Astrocyte (in vitro differentiated cells and primary cell): ENCODE measurements around the gene DNAJC27. TPM values are rescaled to one million over a fixed set of nuclear protein-coding genes. Genes with fewer than 3 reads are reported as not detected.

Experiments used
- DNase-seq: peaks from one replicate; pipeline ENCODE4 v3.0.0-alpha.2; 2010; ENCODE audit warnings: low read depth
- FAIRE-seq: peaks from 2 replicates; lab custom pipeline; 2011; peaks lifted over from hg19 to GRCh38; lab: Jason Lieb, UNC
- H2AFZ ChIP-seq: 2 replicates; pipeline ENCODE4 v1.6.0; 2012; ENCODE audit warnings: low read depth, low read length, inconsistent platforms
- H3K27ac ChIP-seq: 2 replicates; pipeline ENCODE4 v1.5.1; 2011; ENCODE audit warnings: low read depth, low read length, inconsistent platforms
- H3K27me3 ChIP-seq: 2 replicates; pipeline ENCODE4 v1.6.0; 2011; ENCODE audit warnings: low read length, inconsistent platforms; ENCODE audit not compliant: insufficient read depth
- H3K36me3 ChIP-seq: 2 replicates; pipeline ENCODE4 v1.5.1; 2011; ENCODE audit warnings: low read length, inconsistent platforms; ENCODE audit not compliant: insufficient read depth
- H3K4me1 ChIP-seq: 2 replicates; pipeline ENCODE4 v1.5.1; 2011; ENCODE audit warnings: low read length, inconsistent platforms; ENCODE audit not compliant: insufficient read depth
- H3K4me2 ChIP-seq: 2 replicates; pipeline ENCODE4 v1.6.0; 2012; ENCODE audit warnings: low read length, inconsistent platforms
- H3K4me3 ChIP-seq: 2 replicates; pipeline ENCODE4 v1.5.1; 2011; ENCODE audit warnings: low read depth, mild to moderate bottlenecking, low read length, inconsistent platforms; ENCODE audit not compliant: insufficient read depth
- H3K79me2 ChIP-seq: 2 replicates; pipeline ENCODE4 v1.6.0; 2012; ENCODE audit warnings: mild to moderate bottlenecking, low read length, inconsistent platforms; ENCODE audit not compliant: insufficient read depth
- H3K9ac ChIP-seq: 2 replicates; pipeline ENCODE4 v1.6.0; 2012; ENCODE audit warnings: mild to moderate bottlenecking, low read length, inconsistent platforms
- H3K9me3 ChIP-seq: 2 replicates; pipeline ENCODE4 v1.5.1; 2012; ENCODE audit warnings: low read depth, mild to moderate bottlenecking, low read length, inconsistent platforms; ENCODE audit not compliant: insufficient read depth
- H4K20me1 ChIP-seq: 2 replicates; pipeline ENCODE4 v1.6.0; 2012; ENCODE audit warnings: low read length, inconsistent platforms; ENCODE audit not compliant: insufficient read depth
- H3K27ac Mint-ChIP-seq: one replicate; pipeline ENCODE4 v1.8.0; 2021; ENCODE audit warnings: mild to moderate bottlenecking, mixed read lengths; ENCODE audit not compliant: unreplicated experiment
- H3K27me3 Mint-ChIP-seq: one replicate; pipeline ENCODE4 v1.8.0; 2021; ENCODE audit warnings: low read depth, mixed read lengths; ENCODE audit not compliant: unreplicated experiment
- H3K36me3 Mint-ChIP-seq: one replicate; pipeline ENCODE4 v1.8.0; 2021; ENCODE audit warnings: low read depth, mixed read lengths; ENCODE audit not compliant: unreplicated experiment
- H3K4me1 Mint-ChIP-seq: one replicate; pipeline ENCODE4 v1.8.0; 2021; ENCODE audit warnings: low read depth, mixed read lengths; ENCODE audit not compliant: unreplicated experiment
- H3K4me3 Mint-ChIP-seq: one replicate; pipeline ENCODE4 v1.8.0; 2021; ENCODE audit warnings: mild to moderate bottlenecking, moderate library complexity, mixed read lengths; ENCODE audit not compliant: unreplicated experiment
- H3K9me3 Mint-ChIP-seq: one replicate; pipeline ENCODE4 v1.8.0; 2021; ENCODE audit warnings: mild to moderate bottlenecking, mixed read lengths; ENCODE audit not compliant: unreplicated experiment
- CTCF ChIP-seq: IDR thresholded peaks from 2 replicates; pipeline ENCODE4 v1.5.1; 2011; ENCODE audit warnings: low read depth, mild to moderate bottlenecking, inconsistent platforms, low read length, moderate library complexity; ENCODE audit not compliant: insufficient read depth
- EZH2 ChIP-seq: IDR thresholded peaks from 2 replicates; pipeline ENCODE4 v1.6.1; 2012; ENCODE audit warnings: mild to moderate bottlenecking, low read length, inconsistent platforms; ENCODE audit not compliant: insufficient read depth
- total RNA-seq: library from RNA; stranded (reverse); gene quantifications from 2 replicates; pipeline ENCODE4 v1.2.1, GENCODE V29; 2021

Gene DNAJC27
- total RNA-seq, 1 donor from 2014 or later: 3.5 TPM

GRCh38 chr2:24978661-24979060, 6.9 kb upstream of the DNAJC27 start:
- no peaks in the 10 kb centered on the region for H3K4me1 ChIP-seq
- no peak overlapping the region for H2AFZ ChIP-seq
- no peak for FAIRE-seq
- H3K4me1 Mint-ChIP-seq: no peaks in the 10 kb centered on the region
- H3K27ac Mint-ChIP-seq: no peak overlapping the region
- no peaks in the 10 kb centered on the region for H3K36me3 ChIP-seq
- TF ChIP-seq CTCF: no peak
- no peak for TF ChIP-seq EZH2
- H3K79me2 ChIP-seq: peaks cover 2% of the 10 kb centered on the region
- no peak overlapping the region for H3K4me2 ChIP-seq
- H3K27ac ChIP-seq: no peak overlapping the region
- no peaks in the 10 kb centered on the region for H3K9me3 Mint-ChIP-seq
- no peak overlapping the region for H3K4me3 ChIP-seq
- DNase-seq: no peak
- no peak overlapping the region for H3K4me3 Mint-ChIP-seq
- no peaks in the 10 kb centered on the region for H4K20me1 ChIP-seq
- no peaks in the 10 kb centered on the region for H3K27me3 ChIP-seq
- H3K27me3 Mint-ChIP-seq: peaks cover 1% of the 10 kb centered on the region
- H3K36me3 Mint-ChIP-seq: no peaks in the 10 kb centered on the region
- H3K9ac ChIP-seq: no peak overlapping the region
- H3K9me3 ChIP-seq: no peaks in the 10 kb centered on the region

GRCh38 chr2:24977631-24978030, 5.9 kb upstream of the DNAJC27 start:
- no peak overlapping the region for H3K27ac ChIP-seq
- H3K9ac ChIP-seq: no peak overlapping the region
- H3K4me1 ChIP-seq: no peaks in the 10 kb centered on the region
- no peaks in the 10 kb centered on the region for H3K9me3 ChIP-seq
- Mint-ChIP-seq H3K4me3 (no peak overlapping the region), H3K9me3 (no peaks in the 10 kb centered on the region), H3K4me1 (no peaks in the 10 kb centered on the region), H3K36me3 (no peaks in the 10 kb centered on the region), H3K27ac (no peak overlapping the region), H3K27me3 (peaks cover 1% of the 10 kb centered on the region)
- no peak overlapping the region for H2AFZ ChIP-seq
- DNase-seq: no peak
- peak; percentile 17 for FAIRE-seq
- no peaks in the 10 kb centered on the region for H3K27me3 ChIP-seq
- H3K4me2 ChIP-seq: no peak overlapping the region
- no peak for TF ChIP-seq EZH2
- TF ChIP-seq CTCF: no peak
- no peak overlapping the region for H3K4me3 ChIP-seq
- no peaks in the 10 kb centered on the region for H3K36me3 ChIP-seq
- no peaks in the 10 kb centered on the region for H4K20me1 ChIP-seq
- H3K79me2 ChIP-seq: peaks cover 8% of the 10 kb centered on the region

GRCh38 chr2:24973812-24974211, 2.1 kb upstream of the DNAJC27 start:
- FAIRE-seq: no peak
- Histone ChIP-seq H2AFZ (no peak overlapping the region), H4K20me1 (no peaks in the 10 kb centered on the region), H3K27ac (no peak overlapping the region), H3K27me3 (no peaks in the 10 kb centered on the region), H3K4me2 (no peak overlapping the region), H3K79me2 (peaks cover 26% of the 10 kb centered on the region), H3K9me3 (no peaks in the 10 kb centered on the region), H3K4me1 (no peaks in the 10 kb centered on the region), H3K9ac (peak overlapping the region; percentile 13), H3K4me3 (no peak overlapping the region), H3K36me3 (no peaks in the 10 kb centered on the region)
- H3K27me3 Mint-ChIP-seq: no peaks in the 10 kb centered on the region
- no peaks in the 10 kb centered on the region for H3K9me3 Mint-ChIP-seq
- no peaks in the 10 kb centered on the region for H3K4me1 Mint-ChIP-seq
- no peaks in the 10 kb centered on the region for H3K36me3 Mint-ChIP-seq
- no peak overlapping the region for H3K4me3 Mint-ChIP-seq
- no peak for DNase-seq
- TF ChIP-seq EZH2: no peak
- no peak for TF ChIP-seq CTCF
- no peak overlapping the region for H3K27ac Mint-ChIP-seq
